ENCODE results near the gene BRPF3. TPM values are rescaled to one million over a fixed set of nuclear protein-coding genes. Genes with fewer than 3 reads are reported as not detected.

BRPF3 gene
- total RNA-seq, 1 experiment from 2014 or later = 43.4 TPM

- Histone ChIP-seq H3K14ac (ENCODE audit: insufficient read depth, low read length) (no peak overlapping the region), H2BK15ac (ENCODE audit: low read depth, low read length) (no peak overlapping the region), H3K4me2 (ENCODE audit: insufficient read depth, insufficient read length, low read length) (no peak overlapping the region), H4K8ac (replicated peaks; ENCODE audit: insufficient read length, low read depth, low read length) (no peak overlapping the region), H4K20me1 (ENCODE audit: control insufficient read depth, insufficient read depth, insufficient read length) (no peaks in the 10 kb centered on the region), H3K23me2 (ENCODE audit: insufficient read length, low read depth, low read length, poor library complexity, severe bottlenecking) (no peaks in the 10 kb centered on the region), H3K56ac (ENCODE audit: insufficient read length, low read depth, low read length) (no peak overlapping the region), H2BK120ac (ENCODE audit: low read depth, low read length, poor library complexity, severe bottlenecking) (no peak overlapping the region), H3K23ac (ENCODE audit: insufficient read length, low read depth, low read length) (no peak overlapping the region), H3K27me3 (ENCODE audit: insufficient read depth, low read length) (no peaks in the 10 kb centered on the region), H3K4ac (ENCODE audit: low read depth, low read length) (no peak overlapping the region), H3K79me1 (ENCODE audit: insufficient read depth, low read depth, low read length, poor library complexity, severe bottlenecking) (no peaks in the 10 kb centered on the region), H3K4me1 (ENCODE audit: insufficient read depth, low read length) (no peaks in the 10 kb centered on the region), H3K18ac (ENCODE audit: insufficient read length, low read depth, low read length) (no peak overlapping the region), H2AFZ (ENCODE audit: low read length) (no peak overlapping the region), H2AK5ac (ENCODE audit: insufficient read length, low read length) (no peak overlapping the region), H4K91ac (ENCODE audit: insufficient read length, low read depth, low read length) (no peak overlapping the region), H3K79me2 (ENCODE audit: insufficient read depth, low read length) (no peaks in the 10 kb centered on the region), H2BK20ac (ENCODE audit: low read depth, low read length, poor library complexity, severe bottlenecking) (no peak overlapping the region), H3K9ac (ENCODE audit: extremely low read depth, insufficient read length, low read length) (no peak overlapping the region), H4K5ac (ENCODE audit: insufficient read length, low read depth, low read length) (no peak overlapping the region), H3K27ac (ENCODE audit: insufficient read length, low read depth, low read length) (no peak overlapping the region), H3K9me3 (ENCODE audit: control insufficient read depth, low read depth, low read length) (no peaks in the 10 kb centered on the region), H3T11ph (ENCODE audit: low read length) (no peak overlapping the region), H2BK5ac (ENCODE audit: insufficient read length, low read length) (no peak overlapping the region), H2BK12ac (ENCODE audit: insufficient read length, low read depth, low read length) (no peak overlapping the region)
- Mint-ChIP-seq H3K27ac (no peak overlapping the region), H3K4me1 (peaks cover 6% of the 10 kb centered on the region in 2 experiments), H3K4me3 (no peak overlapping the region), H3K9me3 (no peaks in the 10 kb centered on the region), H3K36me3 (ENCODE audit: insufficient read depth in 1 of 3, low read depth in 3 of 3) (no peaks in the 10 kb centered on the region), H3K27me3 (ENCODE audit: low read depth) (peaks cover 2% of the 10 kb centered on the region)
- no peak for TF ChIP-seq CTCF (conservative IDR thresholded peaks at IDR 0.05)
- WGBS (ENCODE audit: extremely low coverage, insufficient read length, low lambda C conversion rate) = no CpG with 5 or more reads among the region's 2 CpGs
- no peak for DNase-seq
These were observed 9.1 kb upstream of the BRPF3 start for GRCh38 chr6:36187446-36187845.

All from H9 (cell line).